Neural crest cell (in vitro differentiated cells): Measurements from ENCODE around the gene NSD1. TPM values are rescaled to one million over a fixed set of nuclear protein-coding genes. Genes with fewer than 3 reads are reported as not detected.

ENCODE experiments used
- DNase-seq: peaks from one replicate; pipeline ENCODE4 v3.0.0; 2021; ENCODE audit warnings: low read depth, mixed read lengths, low spot score
- H3K27ac Mint-ChIP-seq: one replicate; pipeline ENCODE4 v1.8.0; 2021; ENCODE audit warnings: mild to moderate bottlenecking, mixed read lengths; ENCODE audit not compliant: unreplicated experiment
- H3K27me3 Mint-ChIP-seq: 2 replicates; pipeline ENCODE4 v1.8.0; 2021; ENCODE audit warnings: low read depth, mild to moderate bottlenecking, mixed read lengths
- H3K36me3 Mint-ChIP-seq: 2 replicates; pipeline ENCODE4 v1.8.0; 2021; ENCODE audit warnings: low read depth, mild to moderate bottlenecking, mixed read lengths
- H3K4me1 Mint-ChIP-seq: 2 replicates; pipeline ENCODE4 v1.8.0; 2021; ENCODE audit warnings: mixed read lengths
- H3K4me3 Mint-ChIP-seq: one replicate; pipeline ENCODE4 v1.8.0; 2021; ENCODE audit warnings: mild to moderate bottlenecking, mixed read lengths
- H3K9me3 Mint-ChIP-seq: 2 replicates; pipeline ENCODE4 v1.8.0; 2021; ENCODE audit warnings: mixed read lengths
- CTCF ChIP-seq: fragments of 200-600 bp; sonication (generic); conservative IDR thresholded peaks from 2 replicates; pipeline ENCODE4 v1.5.0; 2021; ENCODE audit warnings: antibody characterized with exemption, mild to moderate bottlenecking
- total RNA-seq: library from RNA; stranded (reverse); gene quantifications from 2 replicates; pipeline ENCODE4 v1.2.1, GENCODE V29; 2021

The NSD1 gene
- total RNA-seq, 1 donor from 2014 or later = 122 TPM

- no peak overlapping the region for H3K27ac Mint-ChIP-seq
- no peaks in the 10 kb centered on the region for H3K27me3 Mint-ChIP-seq
- H3K4me3 Mint-ChIP-seq = no peak overlapping the region
- DNase-seq = no peak
- H3K36me3 Mint-ChIP-seq = peaks cover 2% of the 10 kb centered on the region
- no peak for TF ChIP-seq CTCF
- no peaks in the 10 kb centered on the region for H3K9me3 Mint-ChIP-seq
- H3K4me1 Mint-ChIP-seq = no peaks in the 10 kb centered on the region
Measured at GRCh38 chr5:177330991-177331842, 197.6 kb downstream of the NSD1 start.

GRCh38 chr5:177332031-177332895, 198.7 kb downstream of the NSD1 start:
- Mint-ChIP-seq H3K27me3 (no peaks in the 10 kb centered on the region), H3K4me1 (no peaks in the 10 kb centered on the region), H3K4me3 (no peak overlapping the region), H3K36me3 (peaks cover 4% of the 10 kb centered on the region), H3K27ac (no peak overlapping the region), H3K9me3 (no peaks in the 10 kb centered on the region)
- no peak for TF ChIP-seq CTCF
- DNase-seq = no peak

GRCh38 chr5:177332896-177333260, 199.3 kb downstream of the NSD1 start:
- Mint-ChIP-seq H3K36me3 (peaks cover 2% of the 10 kb centered on the region), H3K9me3 (no peaks in the 10 kb centered on the region), H3K4me1 (no peaks in the 10 kb centered on the region), H3K4me3 (no peak overlapping the region), H3K27me3 (no peaks in the 10 kb centered on the region), H3K27ac (no peak overlapping the region)
- no peak for TF ChIP-seq CTCF
- no peak for DNase-seq

- H3K9me3 Mint-ChIP-seq = no peaks in the 10 kb centered on the region
- H3K4me1 Mint-ChIP-seq = no peaks in the 10 kb centered on the region
- TF ChIP-seq CTCF = no peak
- H3K27me3 Mint-ChIP-seq = no peaks in the 10 kb centered on the region
- H3K4me3 Mint-ChIP-seq = no peak overlapping the region
- DNase-seq = no peak
- peaks cover 2% of the 10 kb centered on the region for H3K36me3 Mint-ChIP-seq
- H3K27ac Mint-ChIP-seq = no peak overlapping the region
Measured at GRCh38 chr5:177333420-177334154, 200.0 kb downstream of the NSD1 start.

- TF ChIP-seq CTCF = no peak
- Mint-ChIP-seq H3K4me3 (no peak overlapping the region), H3K36me3 (peaks cover 2% of the 10 kb centered on the region), H3K27ac (no peak overlapping the region), H3K27me3 (no peaks in the 10 kb centered on the region), H3K4me1 (no peaks in the 10 kb centered on the region), H3K9me3 (no peaks in the 10 kb centered on the region)
- DNase-seq = no peak
Measured at GRCh38 chr5:177334155-177334551, 200.6 kb downstream of the NSD1 start.
